Measurements from ENCODE around the gene AQP1.

The AQP1 gene

DNA sequence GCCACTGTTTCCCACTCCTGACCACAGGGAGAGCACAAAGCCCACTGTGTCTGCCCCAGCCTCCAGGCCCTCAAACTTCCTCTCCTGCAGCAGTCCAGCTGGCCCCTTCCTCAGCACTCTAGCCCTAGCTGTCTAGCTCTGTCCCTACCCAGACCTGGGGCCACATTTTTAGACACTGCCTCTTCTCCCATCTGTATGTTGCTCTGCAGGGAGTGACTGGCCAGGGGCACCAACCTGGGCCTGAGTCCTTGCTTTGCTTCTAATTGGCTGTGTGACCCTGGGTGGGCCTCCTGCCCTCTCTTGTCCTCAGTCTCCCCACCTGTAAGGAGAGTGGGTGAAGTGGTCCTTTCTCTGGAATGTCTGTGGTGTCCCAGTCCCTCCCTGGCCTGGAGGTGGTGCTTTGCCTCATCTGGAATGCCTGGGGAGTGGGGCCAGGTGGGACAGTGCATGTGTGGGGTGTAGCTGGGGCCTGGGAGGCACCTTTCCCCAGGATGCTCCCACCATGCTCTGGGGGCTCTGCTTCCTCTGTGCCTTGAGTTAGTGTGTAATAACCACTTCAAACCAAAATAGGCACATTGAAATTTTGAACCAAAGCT lies 25.1 kb downstream of the AQP1 start:
- no peak for DNase-seq (ENCODE audit: low spot score)

DNA sequence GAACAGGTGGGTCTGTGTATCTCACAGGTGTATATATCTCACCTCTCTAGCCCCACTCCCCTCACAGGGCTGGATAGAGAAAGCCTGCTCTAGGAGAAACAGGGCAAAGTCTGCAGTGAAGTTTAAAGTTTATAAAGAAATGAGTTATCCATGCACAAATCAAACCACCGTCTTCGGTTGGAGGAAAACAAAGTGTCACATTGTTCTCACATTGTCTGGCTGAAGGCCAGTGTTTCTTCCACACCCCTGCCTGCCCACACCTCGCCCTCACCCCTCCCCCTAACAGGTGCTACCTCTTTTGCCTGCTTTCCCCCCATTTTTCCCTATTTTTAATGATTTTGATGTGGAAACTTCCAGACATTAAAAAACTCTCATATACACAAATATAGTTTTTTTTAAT lies 25.8 kb downstream of the AQP1 start:
- DNase-seq (ENCODE audit: low spot score): no peak

DNA sequence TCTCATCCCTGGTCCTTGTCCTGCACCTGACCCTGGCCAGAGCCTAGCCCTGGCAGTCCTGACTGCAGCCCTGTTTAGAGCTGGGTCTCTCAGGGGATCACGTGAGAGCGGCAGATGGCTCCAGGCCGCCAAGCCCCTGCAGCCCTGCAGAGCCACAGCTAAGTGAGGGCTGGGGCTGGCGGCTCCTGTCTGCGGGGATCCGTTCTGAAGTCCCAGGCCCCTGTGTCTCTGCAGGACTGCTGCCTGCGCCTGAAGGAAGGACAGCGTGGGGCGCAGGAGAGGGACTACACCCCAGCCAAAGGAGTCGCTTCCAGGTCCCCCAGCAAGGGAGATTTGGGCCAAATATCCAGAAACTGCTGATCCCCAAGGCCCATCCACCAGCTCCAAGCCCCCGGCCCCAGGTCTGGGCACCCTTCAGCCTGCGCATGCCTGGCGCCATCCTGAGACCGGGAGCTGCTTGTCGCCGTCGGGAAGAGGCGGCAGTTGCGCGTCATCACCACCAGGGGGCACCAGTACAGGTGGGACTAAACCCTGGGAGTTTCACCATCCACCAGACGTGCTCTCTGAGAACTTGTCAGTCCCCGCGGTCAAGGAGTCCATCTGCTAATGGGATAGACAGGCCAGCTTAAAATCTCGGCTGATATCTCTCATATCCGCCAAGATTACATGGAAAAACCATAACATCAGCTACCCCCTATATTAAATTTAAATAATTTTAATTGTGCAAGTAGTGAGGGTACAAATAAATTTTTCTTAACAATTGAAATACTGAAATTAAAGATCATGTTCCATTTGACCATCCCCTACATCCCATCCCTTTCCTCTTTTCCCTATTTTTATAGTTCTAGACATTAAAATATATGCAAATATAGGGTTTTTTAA lies 27.0 kb downstream of the AQP1 start:
- DNase-seq (ENCODE audit: low spot score): peak; percentile 50

DNA sequence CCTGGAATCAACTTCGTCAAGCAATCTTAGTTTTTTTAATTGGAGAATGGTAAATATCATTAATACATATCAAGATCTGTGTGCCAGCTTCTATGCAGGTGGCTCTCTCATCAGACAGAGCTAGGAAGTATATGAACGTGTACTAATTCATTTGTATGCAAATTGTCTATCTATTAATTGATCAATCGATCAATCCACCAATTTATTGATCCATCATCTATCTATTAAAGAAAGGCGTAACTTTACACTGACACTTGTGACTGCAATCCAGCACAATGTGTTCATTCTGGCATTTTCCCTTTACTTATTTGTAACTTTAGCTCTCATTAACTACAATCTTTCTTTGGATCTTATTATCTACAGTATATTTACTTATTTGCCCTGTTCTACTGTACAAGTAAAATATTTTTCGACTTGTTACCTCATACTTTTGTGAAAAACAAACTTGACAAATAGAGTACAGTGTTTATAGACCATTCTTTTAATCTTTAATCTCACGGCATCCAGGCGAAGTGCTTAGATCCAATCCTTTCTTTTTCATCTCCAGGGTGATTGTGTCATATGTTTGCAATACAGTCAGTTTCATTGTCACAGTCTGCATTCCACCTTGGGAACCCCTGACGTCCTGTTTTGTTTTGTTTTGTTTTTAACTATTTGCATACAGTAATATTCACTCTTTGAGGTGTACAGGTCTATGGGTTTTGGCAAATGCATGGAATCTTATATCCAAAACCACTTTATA lies 30.1 kb downstream of the AQP1 start:
- DNase-seq (ENCODE audit: low spot score): no peak

DNA sequence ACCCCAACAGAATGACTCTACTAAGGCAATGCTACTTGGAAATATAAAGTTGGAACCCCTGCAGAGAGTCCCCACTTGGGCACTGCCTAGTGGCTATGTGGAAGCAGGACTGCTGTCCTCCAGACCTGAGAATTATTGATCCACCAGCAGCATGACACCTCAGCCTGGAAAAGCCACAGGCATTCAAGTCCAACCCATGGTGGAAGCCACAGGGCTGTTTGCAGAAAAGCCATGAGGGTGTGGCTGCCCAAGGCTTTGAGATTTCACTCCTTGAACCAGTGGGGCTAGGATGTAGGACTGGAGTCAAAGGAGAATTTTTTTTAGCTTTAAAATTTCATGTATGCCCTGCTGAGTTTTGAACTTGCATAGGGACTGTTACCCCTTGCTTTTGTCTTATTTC lies 38.5 kb downstream of the AQP1 start:
- DNase-seq (ENCODE audit: low spot score): no peak

DNA sequence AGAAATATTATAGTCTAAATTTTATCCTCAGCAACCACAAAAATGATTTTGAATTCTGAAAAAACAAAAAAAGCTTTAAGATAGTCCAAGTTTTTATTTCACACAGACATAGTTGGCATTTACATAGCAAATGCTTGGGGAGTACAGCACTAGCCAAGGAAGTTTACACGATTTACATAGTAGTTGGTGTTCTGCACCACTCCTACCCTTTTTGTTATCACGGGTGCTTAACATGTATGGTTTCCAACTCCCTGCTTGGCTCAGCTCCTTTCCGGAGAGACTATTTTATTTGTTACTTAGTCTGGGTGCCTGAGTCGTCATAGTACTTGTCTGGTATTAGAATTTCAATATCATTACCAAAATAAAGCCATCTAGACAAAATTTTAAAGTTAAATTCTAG lies 43.3 kb downstream of the AQP1 start:
- DNase-seq (ENCODE audit: low spot score): no peak

DNA sequence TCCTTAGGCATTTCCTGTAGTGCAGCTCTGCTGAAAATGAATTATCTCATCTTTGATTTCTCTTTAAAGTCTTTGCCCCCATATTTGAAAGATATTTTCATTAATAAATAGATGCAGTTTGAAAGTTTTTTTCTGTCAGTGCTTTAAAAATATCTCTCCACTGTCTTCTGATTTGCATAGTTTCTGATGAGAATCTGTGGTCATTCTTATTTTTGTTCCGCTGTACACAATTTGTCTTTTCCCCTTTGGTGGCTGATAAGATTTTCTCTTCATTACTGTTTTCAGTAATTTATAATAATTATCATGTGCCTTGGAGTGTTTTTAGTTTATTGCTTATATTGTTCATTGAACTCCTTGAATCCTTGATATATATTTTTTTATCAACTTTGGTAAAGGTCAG lies 45.1 kb downstream of the AQP1 start:
- no peak for DNase-seq (ENCODE audit: low spot score)

DNA sequence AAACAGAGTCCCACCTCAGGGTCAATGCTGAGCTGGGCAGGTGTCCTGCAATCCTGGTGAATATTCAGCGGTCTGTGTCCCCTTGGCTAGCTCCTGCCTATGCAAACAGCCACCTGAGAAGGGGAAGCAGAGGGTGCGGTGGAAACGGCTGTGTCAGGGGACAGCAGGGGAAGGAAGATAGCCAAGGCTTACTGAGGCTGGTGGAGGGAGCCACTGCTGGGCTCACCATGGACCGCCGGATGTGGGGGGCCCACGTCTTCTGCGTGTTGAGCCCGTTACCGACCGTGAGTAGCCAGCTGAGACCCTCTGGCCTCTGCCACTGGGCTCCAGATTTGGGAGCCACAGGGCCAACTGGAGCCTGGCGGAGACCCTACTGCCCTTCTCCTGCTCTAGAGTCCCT lies 52.2 kb downstream of the AQP1 start, which contains the start of gene GHRHR:
Gene GHRHR (plus strand): TSS at position 112 of the 400 bp plus-strand sequence. CDS start 116 bp downstream, at position 228.
- DNase-seq (ENCODE audit: low spot score): no peak

DNA sequence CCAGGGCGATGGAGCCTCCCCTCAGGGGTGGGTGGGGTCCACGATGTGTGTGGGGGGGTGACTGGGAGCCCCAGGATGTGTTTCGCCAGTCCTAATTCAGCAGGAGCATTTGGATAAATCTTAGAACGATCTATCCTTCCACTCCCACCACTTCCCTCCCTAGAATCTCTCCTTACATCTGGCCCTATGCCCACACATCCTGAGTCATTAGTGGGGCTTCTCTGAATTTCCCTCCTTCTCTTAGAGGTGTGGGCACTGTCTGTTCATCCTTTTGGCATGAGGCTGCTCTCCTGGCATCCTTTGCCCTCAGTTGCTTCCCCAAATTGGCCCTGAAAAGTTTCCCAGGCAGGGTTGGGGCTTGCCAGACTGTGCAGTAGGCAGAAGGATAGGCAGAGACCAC lies 53.7 kb downstream of the AQP1 start:
- DNase-seq (ENCODE audit: low spot score): no peak

DNA sequence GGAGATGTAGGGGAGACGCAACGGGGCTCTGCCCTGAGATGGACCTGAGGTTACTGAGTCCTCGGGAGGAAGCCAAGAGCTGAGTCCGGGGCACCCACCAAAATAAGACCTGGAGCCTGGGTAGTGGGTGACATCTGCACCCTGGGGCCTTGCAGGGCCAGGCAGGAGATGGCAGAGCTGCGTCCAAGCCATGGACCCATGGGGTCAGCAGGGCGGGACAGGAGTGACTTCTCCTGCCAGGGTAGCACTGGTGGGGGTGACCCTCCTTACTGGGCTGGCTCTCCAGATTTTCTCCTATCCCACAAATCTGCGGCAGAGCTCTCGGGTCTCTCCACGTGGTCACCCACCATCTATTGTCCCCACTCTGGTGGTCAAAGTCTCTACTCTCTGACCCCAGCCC lies 54.2 kb downstream of the AQP1 start:
- no peak for DNase-seq (ENCODE audit: low spot score)

DNA sequence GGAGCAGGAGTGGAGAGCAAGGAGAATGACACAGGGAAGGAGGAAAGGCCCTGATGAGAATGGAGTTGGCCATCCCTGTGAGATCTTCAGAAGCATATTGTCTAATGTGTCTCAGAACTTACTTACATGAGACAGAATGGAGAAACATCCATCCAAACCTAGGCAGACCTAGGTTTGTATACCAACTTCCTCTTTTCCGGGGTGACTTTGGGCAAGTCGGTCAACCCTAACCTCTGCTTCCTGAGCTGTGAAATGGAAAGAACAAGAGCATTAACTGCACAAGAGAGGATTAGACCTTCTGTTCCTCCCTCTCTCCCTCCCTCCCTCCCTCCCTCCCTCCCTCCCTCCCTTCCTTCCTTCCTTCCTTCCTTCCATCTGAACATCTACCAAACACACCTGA lies 56.6 kb downstream of the AQP1 start:
- no peak for DNase-seq (ENCODE audit: low spot score)

DNA sequence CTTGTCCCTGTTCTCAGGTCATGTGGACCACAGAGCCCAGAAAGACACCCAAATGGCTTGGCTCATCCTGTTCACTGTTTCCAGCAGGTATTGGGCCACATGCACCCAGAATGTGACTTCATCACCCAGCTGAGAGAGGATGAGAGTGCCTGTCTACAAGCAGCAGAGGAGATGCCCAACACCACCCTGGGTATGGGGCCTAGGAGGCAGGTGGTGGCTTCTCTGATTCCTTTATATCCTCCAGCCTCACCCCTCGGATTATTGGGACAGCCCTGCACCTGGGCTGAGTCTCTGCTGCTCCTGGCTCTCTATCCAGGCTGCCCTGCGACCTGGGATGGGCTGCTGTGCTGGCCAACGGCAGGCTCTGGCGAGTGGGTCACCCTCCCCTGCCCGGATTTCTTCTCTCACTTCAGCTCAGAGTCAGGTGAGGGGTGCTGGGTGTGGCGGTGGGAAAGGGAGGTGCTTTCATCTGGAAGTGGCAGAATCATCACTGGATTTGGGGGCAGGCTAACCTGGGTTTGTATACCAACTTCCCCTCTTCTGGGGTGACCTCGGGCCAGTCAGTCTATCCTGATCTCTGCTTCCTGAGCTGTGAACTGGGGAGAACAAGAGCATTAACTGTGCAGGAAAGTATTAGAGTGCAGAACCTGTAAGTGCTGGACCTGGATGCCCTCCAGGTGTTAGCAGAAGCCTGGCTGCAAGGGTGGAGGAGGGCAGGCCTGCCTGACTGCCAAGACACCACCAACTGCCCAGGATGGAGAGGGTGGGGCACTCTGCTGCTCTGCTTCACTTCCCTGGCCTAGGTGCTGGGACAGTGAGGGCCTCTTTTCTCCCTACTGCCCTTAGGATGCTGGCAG lies 57.3 kb downstream of the AQP1 start:
- no peak for DNase-seq (ENCODE audit: low spot score)

DNA sequence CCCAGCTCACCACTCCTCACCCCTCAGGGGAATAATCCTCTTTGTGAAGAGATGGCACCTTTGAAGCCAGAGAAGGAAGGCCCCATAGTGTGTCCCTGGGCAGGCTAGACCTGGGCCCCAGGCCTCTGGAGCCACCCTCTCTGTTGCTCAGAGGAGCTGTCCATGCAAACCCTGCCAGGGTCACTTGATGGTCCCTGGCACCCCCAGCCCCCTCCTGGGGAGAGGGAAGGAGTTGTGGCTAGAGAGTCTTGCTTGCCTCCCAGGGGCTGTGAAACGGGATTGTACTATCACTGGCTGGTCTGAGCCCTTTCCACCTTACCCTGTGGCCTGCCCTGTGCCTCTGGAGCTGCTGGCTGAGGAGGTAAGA lies 57.9 kb downstream of the AQP1 start:
- no peak for DNase-seq (ENCODE audit: low spot score)

DNA sequence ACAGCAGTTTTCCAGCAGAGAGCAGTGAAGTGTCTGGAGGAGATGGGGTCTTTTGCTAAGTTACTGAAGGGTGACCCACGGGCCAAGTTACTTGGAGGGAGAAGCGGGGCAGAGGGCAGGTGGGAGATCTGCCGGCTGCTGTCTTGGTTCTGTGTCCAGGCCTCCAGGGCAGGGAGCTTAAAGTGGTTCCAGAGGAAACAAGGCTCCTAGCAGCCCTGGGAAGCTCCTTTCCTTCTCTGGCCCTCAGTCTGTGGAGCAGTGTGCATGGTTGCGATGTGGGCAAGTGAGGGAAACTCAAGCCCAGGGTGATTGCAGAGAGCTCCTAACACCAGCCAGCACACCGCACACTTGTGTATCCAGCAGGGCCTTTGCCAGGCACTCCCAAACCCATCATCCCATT lies 58.4 kb downstream of the AQP1 start:
- DNase-seq (ENCODE audit: low spot score): no peak

DNA sequence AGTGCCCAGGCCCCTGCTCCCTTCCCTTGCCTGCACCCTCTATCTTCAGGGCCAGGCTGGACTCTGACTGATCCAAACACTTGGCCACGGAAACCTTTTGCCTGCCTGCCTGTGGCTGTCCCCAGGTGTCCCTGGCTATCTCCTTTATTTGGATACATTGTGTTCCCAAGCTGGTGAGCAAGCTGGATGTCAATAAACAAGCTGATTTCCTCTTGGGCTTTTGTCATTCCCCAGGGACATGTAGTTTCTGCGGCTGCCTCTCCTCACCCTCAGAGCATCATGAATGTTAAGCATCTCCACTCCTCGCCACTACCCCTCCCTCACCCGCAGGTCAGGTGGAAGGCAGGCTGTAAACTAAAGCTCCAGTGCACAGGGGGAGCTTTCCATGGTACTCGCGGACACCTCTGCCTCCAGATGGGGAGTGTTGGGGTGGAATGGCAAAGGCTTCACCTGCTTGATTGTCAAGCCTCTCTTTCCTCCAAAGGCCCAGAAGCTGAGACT lies 59.0 kb downstream of the AQP1 start:
- no peak for DNase-seq (ENCODE audit: low spot score)

DNA sequence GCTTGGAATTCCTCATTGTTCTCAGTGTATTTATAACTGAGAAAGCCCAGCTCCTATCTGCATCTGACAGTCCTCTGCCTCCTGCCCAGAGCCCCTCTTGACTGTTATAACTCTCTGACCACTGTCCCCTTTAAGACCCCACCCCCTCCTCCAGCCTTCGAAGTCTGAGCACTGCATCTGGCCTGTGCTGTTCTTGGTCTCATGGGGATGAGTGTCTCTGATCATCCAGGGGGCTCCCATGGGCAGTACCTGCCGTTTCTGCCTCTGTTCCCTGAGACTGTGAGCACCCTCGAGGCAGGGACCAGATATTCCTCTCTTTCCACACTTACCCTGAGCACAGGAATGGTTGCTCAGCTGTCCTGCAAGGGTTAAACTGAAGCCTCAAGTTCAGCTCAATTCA lies 59.8 kb downstream of the AQP1 start:
- DNase-seq (ENCODE audit: low spot score): no peak

DNA sequence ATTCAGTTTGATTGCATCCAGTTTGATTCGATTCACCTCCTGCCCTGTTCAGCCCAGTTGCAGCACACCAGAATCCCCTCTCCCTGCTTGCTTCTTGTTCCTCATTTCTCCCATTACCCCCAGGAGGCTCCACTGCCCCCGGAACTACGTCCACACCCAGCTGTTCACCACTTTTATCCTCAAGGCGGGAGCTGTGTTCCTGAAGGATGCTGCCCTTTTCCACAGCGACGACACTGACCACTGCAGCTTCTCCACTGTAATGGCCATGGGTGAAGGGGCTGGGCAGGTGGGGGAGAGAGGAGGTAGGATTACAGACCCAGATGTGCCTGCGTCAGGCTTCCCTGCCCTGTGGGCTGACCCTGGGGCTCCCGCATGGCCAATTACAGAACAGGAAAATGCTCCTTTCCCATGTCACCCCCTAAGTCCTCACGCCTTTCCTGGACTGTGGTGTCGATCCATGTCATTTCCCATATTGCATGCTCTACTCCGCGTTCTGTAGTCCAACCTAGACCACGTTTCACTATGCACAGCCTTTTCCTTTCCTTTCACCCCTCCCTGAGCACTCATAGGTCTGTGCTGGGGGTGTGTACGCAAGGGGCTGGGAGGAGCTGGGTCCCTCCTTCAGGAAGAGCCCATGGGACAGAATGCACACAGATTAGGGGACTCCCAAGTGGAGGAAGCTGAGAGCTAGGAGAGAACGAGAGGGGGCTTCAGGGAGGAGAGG lies 60.3 kb downstream of the AQP1 start:
- DNase-seq (ENCODE audit: low spot score): no peak

DNA sequence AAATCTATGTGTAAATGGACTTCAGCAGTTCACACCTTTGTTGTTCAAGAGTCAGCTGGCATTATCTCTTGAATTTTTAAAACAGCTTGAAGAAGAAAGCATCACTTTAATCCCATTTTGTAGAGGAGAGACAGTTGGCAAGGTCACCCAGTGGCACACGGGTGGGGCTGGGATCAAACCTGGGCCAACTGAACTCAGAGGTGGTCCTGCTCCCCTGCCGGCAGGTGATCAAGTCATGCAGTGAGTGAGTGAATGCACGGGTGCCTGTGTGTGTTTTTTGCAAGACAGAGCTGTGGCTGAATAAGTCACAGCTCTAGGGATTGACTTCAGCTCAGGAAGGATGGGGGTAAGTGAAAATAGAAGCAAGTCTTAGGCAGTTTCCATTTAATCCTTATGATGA lies 61.6 kb downstream of the AQP1 start:
- DNase-seq (ENCODE audit: low spot score): no peak

DNA sequence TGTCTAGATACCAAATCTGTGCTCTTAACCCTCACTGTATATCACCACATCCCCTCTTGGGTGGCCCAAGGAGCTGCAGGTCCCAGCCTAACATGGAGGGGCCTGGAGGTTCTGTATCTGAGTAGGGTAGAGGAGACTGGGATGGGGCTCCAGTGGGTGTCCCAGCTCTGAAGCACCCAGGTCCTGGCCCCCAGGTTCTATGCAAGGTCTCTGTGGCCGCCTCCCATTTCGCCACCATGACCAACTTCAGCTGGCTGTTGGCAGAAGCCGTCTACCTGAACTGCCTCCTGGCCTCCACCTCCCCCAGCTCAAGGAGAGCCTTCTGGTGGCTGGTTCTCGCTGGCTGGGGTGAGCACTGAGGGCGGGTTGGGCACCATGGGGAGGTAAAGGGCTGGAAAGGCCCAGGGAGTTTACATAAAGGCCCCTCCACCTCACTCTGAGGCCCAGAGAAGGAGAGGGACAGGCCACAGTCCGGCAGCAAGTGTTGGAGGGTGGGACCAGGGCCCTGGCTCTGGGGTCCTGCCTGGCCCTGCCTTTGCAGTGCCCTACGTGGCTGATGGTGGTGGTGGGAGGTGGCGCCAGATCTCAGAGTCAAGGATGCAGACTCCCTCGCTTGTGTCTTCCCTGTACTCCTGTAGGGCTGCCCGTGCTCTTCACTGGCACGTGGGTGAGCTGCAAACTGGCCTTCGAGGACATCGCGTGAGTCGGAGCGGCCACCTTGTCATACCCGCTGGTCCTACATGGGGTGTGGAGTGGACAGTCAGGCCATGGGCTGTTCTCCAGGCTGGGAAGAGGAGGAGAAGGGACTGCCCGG lies 62.3 kb downstream of the AQP1 start:
- DNase-seq (ENCODE audit: low spot score): no peak

DNA sequence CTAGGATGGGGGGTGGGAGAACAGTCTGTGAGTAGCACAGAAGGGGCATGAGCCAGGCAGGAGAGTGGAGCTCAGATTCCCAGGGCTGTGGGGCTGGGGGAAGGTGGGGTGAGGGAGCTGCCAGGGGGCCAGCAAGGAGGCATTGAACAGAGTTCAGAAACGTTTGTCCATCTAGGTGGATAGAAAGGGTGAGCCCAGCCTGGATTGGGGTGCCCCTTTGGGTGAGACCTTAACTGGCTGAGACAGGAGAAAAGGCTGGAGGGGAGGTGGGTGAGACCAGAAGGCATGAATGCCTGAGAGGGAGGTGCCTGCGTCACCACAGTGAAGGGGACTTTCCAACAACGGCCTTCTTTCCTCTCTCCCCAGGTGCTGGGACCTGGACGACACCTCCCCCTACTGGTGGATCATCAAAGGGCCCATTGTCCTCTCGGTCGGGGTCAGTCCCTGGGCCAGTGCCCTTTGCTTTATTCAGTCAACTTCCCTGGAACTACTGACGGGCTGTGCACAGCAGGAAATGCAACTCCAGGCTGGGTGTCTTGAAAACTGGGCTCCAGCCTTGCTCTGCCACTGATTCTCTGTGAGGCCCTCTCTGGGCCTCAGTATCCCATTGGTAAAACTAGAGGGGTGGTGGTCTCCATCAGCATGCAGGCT lies 63.1 kb downstream of the AQP1 start:
- peak; percentile 59 for DNase-seq (ENCODE audit: low spot score)

All from kidney capillary endothelial cell (primary cell).